K562 (cell line): ENCODE data around the gene PRKAA2. TPM values are rescaled to one million over a fixed set of nuclear protein-coding genes. Genes with fewer than 3 reads are reported as not detected.

Experiments
- ATAC-seq: fragments of 200-7000 bp; cut with Tn5 transposase; 3 replicates; pipeline ENCODE4 v1.9.1; 2020; ENCODE audit warnings: moderate library complexity
- BruUV-seq: library from RNA; stranded (reverse); fragments of 400-500 nt; replicated peaks from 2 replicates; lab custom pipeline; 2021; lab: Mats Ljungman, UMichigan
- CTCF ChIA-PET: fragments of 300-600 bp; formaldehyde crosslinking; extraction: SDS; loops from one replicate; lab custom pipeline; 2021; ENCODE audit warnings: low intra/inter-chr PET ratio; lab: Yijun Ruan, JAX
- POLR2A ChIA-PET: fragments of 300-600, 350-650 bp; sonication (Branson Sonifier 250); formaldehyde crosslinking; extraction: SDS; loops from one replicate; lab custom pipeline; 2021; ENCODE audit warnings: antibody characterized with exemption, inconsistent platforms; lab: Yijun Ruan, JAX
- DNase-seq, 4 experiments: peaks; one replicate each; pipeline versions ENCODE4 v3.0.0 to v3.0.0-alpha.2; 2011 to 2018; ENCODE audit warnings: low spot score in 3 of 4, mixed read lengths in 3 of 4; ENCODE audit errors: extremely low read depth in 1 of 4
- FAIRE-seq: peaks from 2 replicates; lab custom pipeline; 2011; peaks lifted over from hg19 to GRCh38; lab: Jason Lieb, UNC
- H2AFZ ChIP-seq: 2 replicates; pipeline ENCODE4 v1.6.0; 2011; ENCODE audit warnings: low read depth, low read length, control low read depth, inconsistent platforms
- H3K27ac ChIP-seq: fragments of 200-600 bp; 3 replicates; pipeline ENCODE4 v1.8.0; 2011; ENCODE audit warnings: low read depth, mild to moderate bottlenecking, control low read depth, inconsistent platforms, low read length, moderate library complexity, mixed read lengths; ENCODE audit errors: extremely low read depth
- H3K27me3 ChIP-seq, 2 experiments: fragments of 300-600 bp in 1 of 2; 2 replicates in 1 of 2; 3 replicates in 1 of 2; pipeline versions ENCODE4 v1.6.0 to v1.8.0; 2011; ENCODE audit warnings: inconsistent platforms in 2 of 2, low read length in 2 of 2, mild to moderate bottlenecking in 1 of 2, mixed read lengths in 1 of 2, moderate library complexity in 1 of 2; ENCODE audit not compliant: control insufficient read depth in 2 of 2, insufficient read depth in 2 of 2
- H3K36me3 ChIP-seq: fragments of 300-600 bp; 3 replicates; pipeline ENCODE4 v1.8.0; 2011; ENCODE audit warnings: mild to moderate bottlenecking, low read length, inconsistent platforms; ENCODE audit not compliant: control insufficient read depth, insufficient read depth
- H3K4me1 ChIP-seq, 2 experiments: fragments of 200-600 bp in 1 of 2; replicated peaks in 1 of 2; 2 replicates in 1 of 2; 3 replicates in 1 of 2; pipeline versions ENCODE4 v1.5.1 to v1.8.0; 2011; ENCODE audit warnings: inconsistent platforms in 2 of 2, low read length in 2 of 2, mild to moderate bottlenecking in 1 of 2, mixed read lengths in 1 of 2, moderate library complexity in 1 of 2; ENCODE audit not compliant: control insufficient read depth in 2 of 2, insufficient read depth in 2 of 2
- H3K4me2 ChIP-seq: 2 replicates; pipeline ENCODE4 v1.6.1; 2011; ENCODE audit warnings: low read length, control low read depth, inconsistent platforms, mixed read lengths; ENCODE audit not compliant: insufficient read depth
- H3K4me3 ChIP-seq: fragments of 200-600 bp; sonication (generic), shearing (Covaris generic); 2 replicates; pipeline ENCODE4 v1.5.1; 2016; ENCODE audit warnings: control low read depth, inconsistent platforms
- H3K79me2 ChIP-seq: fragments of 200-600 bp; 3 replicates; pipeline ENCODE4 v1.8.0; 2011; ENCODE audit warnings: low read length, inconsistent platforms; ENCODE audit not compliant: control insufficient read depth, insufficient read depth
- H3K9ac ChIP-seq, 2 experiments: 2 replicates each; pipeline versions ENCODE4 v1.6.0 to v1.6.1; 2011; ENCODE audit warnings: low read depth in 2 of 2, low read length in 2 of 2, control low read depth in 1 of 2, inconsistent platforms in 1 of 2, mild to moderate bottlenecking in 1 of 2, mixed read lengths in 1 of 2; ENCODE audit not compliant: insufficient read depth in 1 of 2
- H3K9me1 ChIP-seq: one replicate; pipeline ENCODE4 v1.6.0; 2011; ENCODE audit warnings: inconsistent platforms, mild to moderate bottlenecking, low read length, moderate library complexity; ENCODE audit not compliant: control insufficient read depth, insufficient read depth
- H3K9me3 ChIP-seq: replicated peaks from 2 replicates; pipeline ENCODE4 v1.5.1; 2011; ENCODE audit warnings: low read depth, low read length, inconsistent platforms; ENCODE audit not compliant: control insufficient read depth, insufficient read depth
- H4K20me1 ChIP-seq: replicated peaks from 2 replicates; pipeline ENCODE4 v1.6.1; 2011; ENCODE audit warnings: low read length, inconsistent platforms, mixed read lengths; ENCODE audit not compliant: control insufficient read depth, insufficient read depth
- ADNP ChIP-seq: fragments of 200-800 bp; sonication (Bioruptor generic); IDR thresholded peaks from 2 replicates; pipeline ENCODE4 v1.6.1; 2016; ENCODE audit warnings: missing genetic modification characterization, missing compliant biosample characterization
- MLX ChIP-seq, 2 experiments: fragments of 450-650 bp in 1 of 2; sonication (generic) in 1 of 2; formaldehyde crosslinking; conservative IDR thresholded peaks; 2 replicates each; pipeline versions ENCODE4 v1.4.0 to v1.8.1; 2020 to 2022; ENCODE audit warnings: mild to moderate bottlenecking in 1 of 2, missing genetic modification reagents in 1 of 2
- MTA2 ChIP-seq: fragments of 450-650 bp; IDR thresholded peaks from 2 replicates; pipeline ENCODE4 v1.6.1; 2016; ENCODE audit warnings: low read depth
- POLR2AphosphoS2 ChIP-seq: IDR thresholded peaks from 2 replicates; pipeline ENCODE4 v1.6.1; 2012; ENCODE audit warnings: low read length, improper control_type of control experiment
- PRDM10 ChIP-seq: fragments of 450-650 bp; IDR thresholded peaks from 2 replicates; pipeline ENCODE4 v1.6.1; 2018; ENCODE audit not compliant: partially characterized antibody
- STAT5A ChIP-seq: IDR thresholded peaks from 2 replicates; pipeline ENCODE4 v1.6.1; 2012; ENCODE audit warnings: low read length, inconsistent platforms, borderline replicate concordance
- TCF15 ChIP-seq: fragments of 250-450 bp; sonication (Bioruptor Pico); IDR thresholded peaks from 2 replicates; pipeline ENCODE4 v1.8.0; 2022; ENCODE audit warnings: moderate library complexity, mild to moderate bottlenecking, inconsistent platforms
- TEAD4 ChIP-seq, 2 experiments: sonication (generic) in 1 of 2; formaldehyde crosslinking in 1 of 2; IDR thresholded peaks; 2 replicates each; pipeline versions ENCODE4 v1.6.1 to v1.8.0; 2012 to 2022; ENCODE audit warnings: borderline replicate concordance in 1 of 2, inconsistent platforms in 1 of 2, low read length in 1 of 2, mild to moderate bottlenecking in 1 of 2, missing genetic modification reagents in 1 of 2
- ZNF589 ChIP-seq: fragments of 200-800 bp; sonication (Bioruptor generic); IDR thresholded peaks from 2 replicates; pipeline ENCODE4 v1.6.1; 2016; ENCODE audit warnings: low read depth, missing genetic modification characterization, missing compliant biosample characterization
- in situ Hi-C: fragments of 300-500 bp; cut with MboI; formaldehyde crosslinking; loops from 4 replicates; pipeline ENCODE4 v1.15.0; 2018; ENCODE audit warnings: inconsistent platforms, mixed read lengths
- intact Hi-C: fragments of 100-400 bp; cut with micrococcal nuclease; formaldehyde crosslinking; loops from 2 replicates; pipeline ENCODE4 v1.14.2; 2022
- polyA plus RNA-seq, 8 experiments: library from polyadenylated mRNA; depleted of rRNA in 4 of 8; stranded (reverse) in 5 of 8; unstranded in 3 of 8; fragments of >200 nt; fragmentation: Nextera tagmentation in 2 of 8; fragmentation: Illumina TruSeq in 1 of 8; extraction: Ambion mirVana in 2 of 8; extraction: Trizol in 1 of 8; gene quantifications; 2 replicates each; pipeline versions ENCODE4 v1.2.1 to v1.2.3, GENCODE V29; 2011 to 2014; ENCODE audit warnings: inconsistent platforms in 1 of 8, missing spikeins in 1 of 8
- total RNA-seq, 7 experiments: library from RNA; depleted of rRNA in 6 of 7; stranded (reverse); fragments of >200 nt in 6 of 7; fragmentation: Illumina TruSeq in 2 of 7; extraction: Trizol in 2 of 7; gene quantifications; 2 replicates each; pipeline versions ENCODE4 v1.2.1 to v1.2.3, GENCODE V29; 2011 to 2021; ENCODE audit warnings: low replicate concordance in 1 of 7

Gene PRKAA2
- total and polyA plus RNA-seq, 9 of the 15 experiments (the other 6 are each of a cell fraction or from before 2014, with no cell fraction given), result 0.01 TPM; not detected in 8

GRCh38 chr1:56639211-56639610 lies 5.9 kb upstream of the PRKAA2 start (continued):
- TF ChIP-seq PRDM10 (no peak), STAT5A (no peak), MLX (CRISPR knock-in tag; conservative IDR thresholded peaks at IDR 0.05) (no peak)

- Histone ChIP-seq H3K27ac (no peak overlapping the region), H3K9me1 (no peaks in the 10 kb centered on the region), H3K4me1 (peaks cover 0 to 11% of the 10 kb centered on the region in 2 experiments; a peak in 2 of 5 replicates), H3K9me3 (no peaks in the 10 kb centered on the region), H3K4me2 (no peak overlapping the region), H4K20me1 (no peaks in the 10 kb centered on the region), H3K36me3 (no peaks in the 10 kb centered on the region), H3K9ac (no peak overlapping the region), H2AFZ (no peak overlapping the region), H3K27me3 (peaks cover 5 to 15% of the 10 kb centered on the region in 2 experiments; a peak in 3 of 5 replicates), H3K79me2 (no peaks in the 10 kb centered on the region), H3K4me3 (no peak overlapping the region)
- DNase-seq, result no peak
- CTCF ChIA-PET, result no interaction called here
- in situ Hi-C loops (no loop called here), intact Hi-C loops (no loop called here)
- no peak for ATAC-seq
- no peak for FAIRE-seq
- POLR2A ChIA-PET, result no interaction called here
- no TSS peak for BruUV-seq
- TF ChIP-seq ZNF589 (CRISPR knock-in tag) (no peak), TEAD4 (IDR thresholded peaks at IDR 0.05; ENCODE audit: low read length) (no peak), TEAD4 (CRISPR knock-in tag; IDR thresholded peaks at IDR 0.05; ENCODE audit: borderline replicate concordance) (no peak), POLR2AphosphoS2 (no peak), PRDM10 (no peak), ADNP (no peak), MTA2 (no peak), TCF15 (no peak)
Measured at GRCh38 chr1:56643661-56644060, 1.5 kb upstream of the PRKAA2 start.
